SU-DHL-6 (cell line): Measurements from ENCODE around the gene KRT20.

Experiments used
- EZH2phosphoT487 ChIP-seq: fragments of 200-600 bp; sonication (generic), shearing (Covaris generic); conservative IDR thresholded peaks from 2 replicates; pipeline ENCODE4 v1.6.1; 2018; ENCODE audit warnings: mild to moderate bottlenecking, antibody characterized with exemption, low read length, moderate library complexity, mixed read lengths
- TF ChIP-seq, protein P1 (sequence below): fragments of 200-600 bp; sonication (generic); IDR thresholded peaks from one replicate; pipeline ENCODE4 v1.5.1; 2017; ENCODE audit warnings: antibody characterized with exemption, mild to moderate bottlenecking, low read length, moderate library complexity; ENCODE audit not compliant: insufficient read depth, poor library complexity, severe bottlenecking

DNA sequence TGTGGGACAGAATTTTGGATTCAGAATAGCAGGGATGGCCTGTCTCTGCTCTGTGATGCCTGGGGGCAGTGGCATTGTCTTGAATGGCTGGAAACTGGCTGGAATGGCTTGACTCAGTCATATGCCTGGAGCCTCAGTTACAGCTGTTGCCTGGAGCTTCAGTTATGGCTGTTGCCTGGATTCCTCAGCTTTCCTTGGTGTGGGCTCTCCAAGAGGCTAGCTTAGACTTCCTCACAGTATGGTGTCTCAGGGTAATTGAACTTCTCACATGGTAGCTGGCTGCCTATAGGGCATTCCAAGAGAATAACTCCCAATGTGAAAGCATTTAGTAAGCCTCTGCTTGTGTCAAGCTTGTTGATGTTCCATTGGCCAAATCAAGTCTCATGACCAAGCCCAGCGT, 31.3 kb upstream of the KRT20 start:
- TF ChIP-seq, protein P1, sequence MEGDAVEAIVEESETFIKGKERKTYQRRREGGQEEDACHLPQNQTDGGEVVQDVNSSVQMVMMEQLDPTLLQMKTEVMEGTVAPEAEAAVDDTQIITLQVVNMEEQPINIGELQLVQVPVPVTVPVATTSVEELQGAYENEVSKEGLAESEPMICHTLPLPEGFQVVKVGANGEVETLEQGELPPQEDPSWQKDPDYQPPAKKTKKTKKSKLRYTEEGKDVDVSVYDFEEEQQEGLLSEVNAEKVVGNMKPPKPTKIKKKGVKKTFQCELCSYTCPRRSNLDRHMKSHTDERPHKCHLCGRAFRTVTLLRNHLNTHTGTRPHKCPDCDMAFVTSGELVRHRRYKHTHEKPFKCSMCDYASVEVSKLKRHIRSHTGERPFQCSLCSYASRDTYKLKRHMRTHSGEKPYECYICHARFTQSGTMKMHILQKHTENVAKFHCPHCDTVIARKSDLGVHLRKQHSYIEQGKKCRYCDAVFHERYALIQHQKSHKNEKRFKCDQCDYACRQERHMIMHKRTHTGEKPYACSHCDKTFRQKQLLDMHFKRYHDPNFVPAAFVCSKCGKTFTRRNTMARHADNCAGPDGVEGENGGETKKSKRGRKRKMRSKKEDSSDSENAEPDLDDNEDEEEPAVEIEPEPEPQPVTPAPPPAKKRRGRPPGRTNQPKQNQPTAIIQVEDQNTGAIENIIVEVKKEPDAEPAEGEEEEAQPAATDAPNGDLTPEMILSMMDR: no peak
- TF ChIP-seq EZH2phosphoT487: no peak
